Renal pelvis (tissue), 4 donors: ENCODE measurements around the gene KCNMB2. TPM values are rescaled to one million over a fixed set of nuclear protein-coding genes. Genes with fewer than 3 reads are reported as not detected.

Experiments
- DNase-seq: peaks from one replicate; pipeline ENCODE4 v3.0.0-alpha.2; 2013
- polyA plus RNA-seq, 3 donors: library from polyadenylated mRNA; unstranded; fragments of 120-200 nt; gene quantifications; one replicate each; pipeline ENCODE4 v1.2.1, GENCODE V29; 2013; ENCODE audit not compliant: insufficient read length in 3 of 3

Gene KCNMB2
- polyA plus RNA-seq, 3 donors, result 22.3 to 24.1 (median 23.4) TPM

DNA sequence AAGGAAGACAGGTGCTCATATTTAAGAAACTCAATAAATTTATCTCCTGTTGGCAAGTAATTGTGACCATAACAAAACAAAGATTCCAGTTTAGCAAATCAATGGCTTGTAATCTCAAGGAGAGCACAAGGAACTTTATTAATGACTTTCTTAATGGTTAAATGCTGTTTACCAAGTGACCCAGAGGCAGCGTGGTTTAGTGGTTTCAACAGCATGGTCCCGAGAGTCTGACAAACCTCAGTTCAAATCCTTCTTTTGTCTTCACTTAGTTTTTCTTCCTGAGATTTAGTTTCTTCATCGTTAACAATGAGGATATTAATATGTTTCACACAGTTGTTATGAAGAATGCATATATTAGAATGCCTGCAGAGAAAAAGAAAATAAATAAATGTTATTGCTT lies 212.6 kb downstream of the KCNMB2 start:
- DNase-seq, result no peak

GRCh38 chr3:178749471-178749870 lies 213.2 kb downstream of the KCNMB2 start:
- DNase-seq, result no peak

DNA sequence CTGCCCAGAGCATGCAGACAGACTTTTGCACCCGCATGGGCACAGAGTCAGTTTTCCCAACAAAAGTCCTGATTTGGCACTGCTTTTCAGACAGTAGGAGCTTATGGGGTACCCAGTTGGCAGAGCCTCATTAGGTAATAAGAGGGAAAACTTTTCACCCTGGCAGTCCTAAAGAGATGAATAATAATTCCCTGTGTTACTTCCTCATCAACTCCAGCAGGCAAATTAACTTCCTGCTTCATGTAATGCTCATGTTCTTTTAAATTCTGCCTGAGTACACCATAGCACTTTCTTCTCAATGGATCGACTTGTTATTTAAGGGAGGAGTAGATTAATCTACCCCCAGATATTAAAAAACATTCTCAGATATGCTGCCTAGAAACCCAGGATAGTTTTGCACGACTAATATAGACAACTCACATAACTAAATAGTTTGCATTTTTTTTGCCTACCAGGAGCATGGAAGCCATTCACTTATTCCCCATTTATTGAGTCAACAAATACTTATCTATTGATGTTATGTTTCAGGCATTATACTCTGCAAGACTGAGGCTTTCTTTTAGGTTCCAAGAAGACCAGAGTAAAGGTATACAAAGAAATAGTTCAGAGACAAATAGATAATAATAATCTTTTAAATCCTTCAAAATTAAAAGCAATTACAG lies 214.5 kb downstream of the KCNMB2 start:
- DNase-seq, result no peak

DNA sequence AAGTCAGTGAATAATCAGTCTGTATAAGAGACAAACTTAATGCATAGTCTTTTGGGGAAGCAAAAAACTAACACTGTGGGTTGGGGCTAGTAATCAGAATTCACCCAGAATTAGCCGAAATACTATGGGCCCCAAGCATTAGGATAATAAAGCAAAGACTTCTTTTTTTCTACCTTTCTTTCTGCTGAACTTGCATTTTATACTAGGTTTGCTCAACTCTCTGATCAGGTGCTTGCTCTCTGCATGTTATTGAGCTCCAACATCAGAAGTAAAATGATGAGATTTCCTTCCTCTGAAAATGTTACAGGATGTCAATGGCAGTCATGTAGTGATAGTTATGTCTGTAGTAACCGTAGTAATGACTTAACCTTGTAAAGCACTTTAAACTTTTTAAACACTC lies 216.6 kb downstream of the KCNMB2 start:
- no peak for DNase-seq

- DNase-seq, result no peak
These were observed 218.7 kb downstream of the KCNMB2 start for GRCh38 chr3:178754852-178755510.

DNA sequence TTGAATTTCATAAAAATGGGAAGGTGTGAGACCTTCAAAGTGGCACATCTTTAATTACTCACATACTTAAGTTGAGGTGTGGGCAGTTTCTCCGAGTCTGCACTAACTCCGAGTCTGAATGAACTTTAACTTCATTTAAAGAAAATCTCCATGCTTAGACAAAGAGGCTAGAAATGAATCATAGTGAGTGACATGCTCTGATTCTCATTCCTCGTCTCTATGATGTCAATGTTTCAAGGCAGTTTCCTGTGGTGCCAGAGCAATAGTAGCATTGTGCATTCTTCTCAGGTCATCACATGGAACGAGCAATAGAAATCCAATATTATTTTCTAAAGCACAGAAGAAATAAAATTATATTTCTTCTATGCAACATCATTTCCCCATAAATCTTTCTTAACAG lies 224.8 kb downstream of the KCNMB2 start:
- no peak for DNase-seq

DNA sequence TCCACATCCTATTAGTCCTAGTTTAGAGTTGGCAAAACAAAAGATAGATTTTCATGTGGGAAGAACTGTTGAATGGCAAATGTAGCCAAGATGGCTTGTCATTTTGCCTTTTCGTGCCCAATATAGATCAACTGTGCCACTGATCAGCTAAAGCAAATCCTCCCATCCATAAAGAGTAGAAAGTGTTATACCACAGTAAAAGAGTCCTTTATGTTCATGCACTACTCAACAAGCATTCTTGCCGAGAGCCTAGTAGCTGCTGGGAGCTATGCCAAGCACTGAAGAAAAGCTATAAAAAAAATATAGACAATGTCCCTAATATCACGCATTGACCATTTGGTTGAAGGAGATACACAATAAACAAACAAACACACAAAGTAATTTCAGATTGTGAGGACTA lies 225.2 kb downstream of the KCNMB2 start:
- DNase-seq, result no peak

- no peak for DNase-seq
These were observed 226.1 kb downstream of the KCNMB2 start for GRCh38 chr3:178762385-178762784.

DNA sequence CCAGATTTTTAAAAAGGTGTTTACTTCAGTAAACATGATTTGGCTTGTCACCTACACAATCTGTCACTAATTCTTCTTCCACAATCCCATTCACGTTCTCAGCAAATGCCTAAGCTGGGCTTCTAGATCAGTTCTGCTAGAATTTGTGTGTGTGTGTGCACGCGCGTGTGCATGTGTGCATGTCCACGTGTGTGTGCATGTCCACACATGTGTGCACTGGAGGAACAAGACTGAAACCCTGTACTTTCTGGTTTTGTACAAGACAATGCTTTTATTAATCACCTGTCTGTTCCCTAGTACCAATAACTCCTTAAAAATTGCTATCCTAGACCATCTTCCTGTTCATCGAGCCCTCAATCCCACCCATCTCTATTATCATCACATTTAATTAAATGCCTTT lies 229.2 kb downstream of the KCNMB2 start:
- DNase-seq, result no peak

DNA sequence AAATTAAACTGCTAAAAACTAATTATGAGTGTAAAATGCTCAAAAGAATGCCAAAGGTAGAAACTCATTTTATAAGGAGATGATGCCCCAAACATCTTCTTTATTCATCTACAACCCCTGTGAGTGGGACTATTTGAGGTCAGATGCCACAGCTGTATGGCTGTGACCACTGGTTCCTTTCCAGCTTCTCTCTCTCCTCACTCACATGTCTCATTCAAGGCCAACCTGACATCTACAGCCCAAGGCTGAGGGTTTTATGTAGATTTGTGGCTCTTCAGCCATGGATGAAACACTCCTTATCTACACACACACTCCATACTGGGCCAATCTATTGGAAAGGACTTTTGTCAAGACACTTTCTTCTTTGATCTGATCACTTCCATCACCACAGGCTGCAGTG lies 231.3 kb downstream of the KCNMB2 start:
- DNase-seq, result no peak

- no peak for DNase-seq
These were observed 232.0 kb downstream of the KCNMB2 start for GRCh38 chr3:178768072-178768864.

DNA sequence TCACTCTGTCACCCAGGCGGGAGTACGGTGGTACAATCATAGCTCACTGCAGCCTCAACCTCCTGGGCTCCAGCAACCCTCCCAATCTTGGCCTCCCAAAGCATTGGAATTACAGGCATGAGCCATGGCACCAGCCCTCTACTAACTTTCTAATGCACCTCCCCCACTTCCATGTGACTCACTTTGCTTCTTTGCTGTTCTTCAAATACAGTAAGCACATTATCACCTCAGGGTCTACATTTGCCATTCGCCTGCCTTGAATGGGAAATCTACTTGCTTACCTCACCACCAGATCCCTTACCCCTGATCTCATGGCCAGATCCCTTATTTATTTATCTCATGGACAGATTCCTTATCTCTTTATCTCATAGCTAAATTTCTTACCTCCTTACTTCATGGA lies 235.3 kb downstream of the KCNMB2 start:
- DNase-seq, result no peak

DNA sequence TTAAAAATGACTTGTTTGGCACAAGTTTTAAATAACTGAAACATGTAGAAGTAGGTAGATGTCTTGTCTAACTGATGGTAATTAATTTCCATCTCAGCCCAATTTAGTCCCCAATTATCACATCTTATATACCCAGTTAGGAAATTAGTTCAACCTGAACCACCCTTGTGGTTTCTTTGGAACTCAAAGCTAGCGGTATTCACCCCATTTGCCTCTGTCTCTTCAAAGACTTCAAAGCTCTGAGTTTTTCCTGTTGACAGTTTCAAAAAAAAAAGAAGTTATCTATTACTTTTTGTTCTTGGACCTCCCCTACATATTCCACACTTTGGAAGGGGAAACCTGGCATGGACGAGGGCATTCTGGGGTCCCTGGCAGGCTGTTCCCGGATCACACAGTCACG lies 236.5 kb downstream of the KCNMB2 start:
- no peak for DNase-seq

DNA sequence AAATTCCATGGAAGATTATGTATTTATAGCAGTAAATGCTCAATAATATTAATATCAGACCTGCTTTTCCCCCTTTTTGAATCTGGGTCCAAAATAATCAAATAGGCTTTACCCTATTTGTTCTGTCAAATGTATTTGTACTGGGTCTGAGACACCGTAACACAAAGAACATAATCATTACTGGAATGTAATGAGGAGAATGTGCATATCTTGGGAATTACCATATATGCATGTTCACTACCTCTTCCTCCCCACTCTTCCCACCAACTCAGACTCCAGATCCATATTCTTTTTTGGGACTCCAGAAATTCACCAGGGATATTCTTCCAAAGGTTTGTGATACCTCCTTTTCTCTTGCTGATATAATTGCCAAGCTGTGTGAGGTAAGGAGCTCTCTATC lies 237.1 kb downstream of the KCNMB2 start:
- DNase-seq, result no peak

- no peak for DNase-seq
These were observed 241.6 kb downstream of the KCNMB2 start for GRCh38 chr3:178777718-178778411.

GRCh38 chr3:178778589-178778988 lies 242.4 kb downstream of the KCNMB2 start:
- no peak for DNase-seq

DNA sequence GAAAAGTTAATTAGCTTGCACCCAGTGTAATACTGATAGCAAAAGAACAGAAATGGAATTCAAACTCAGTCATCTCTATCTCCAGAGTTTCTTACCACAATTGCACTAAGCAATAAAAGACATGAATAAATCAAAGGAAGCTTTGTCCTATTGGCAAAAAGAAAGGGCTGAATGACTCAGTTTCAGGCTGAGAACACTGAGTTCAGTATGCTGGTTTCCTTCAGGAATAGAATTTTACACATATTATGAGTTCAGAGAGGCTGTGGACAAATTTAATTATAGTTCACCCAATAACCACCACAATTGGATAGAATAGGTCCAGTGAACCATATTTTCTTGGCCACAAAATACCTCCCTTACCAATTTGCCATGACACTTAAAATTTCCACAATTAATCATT lies 249.7 kb downstream of the KCNMB2 start:
- no peak for DNase-seq

DNA sequence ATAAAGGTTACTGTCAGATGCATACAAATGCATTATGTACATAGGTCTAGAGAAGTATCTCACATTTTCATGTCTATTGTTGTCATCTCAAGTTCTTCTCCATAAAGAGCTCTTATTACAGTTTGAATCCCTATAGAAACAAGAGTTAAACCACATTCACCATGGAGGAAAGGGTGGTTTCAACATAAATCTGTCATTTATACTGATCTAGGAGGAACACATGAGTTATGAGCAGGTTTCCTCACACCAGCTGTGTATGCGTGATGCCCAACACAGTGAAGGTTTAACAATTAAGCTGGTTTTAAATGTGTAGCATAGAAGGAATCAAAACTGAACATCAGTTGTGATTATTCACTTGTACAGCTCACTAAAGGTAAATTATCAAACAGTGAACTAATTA lies 251.7 kb downstream of the KCNMB2 start:
- no peak for DNase-seq

DNA sequence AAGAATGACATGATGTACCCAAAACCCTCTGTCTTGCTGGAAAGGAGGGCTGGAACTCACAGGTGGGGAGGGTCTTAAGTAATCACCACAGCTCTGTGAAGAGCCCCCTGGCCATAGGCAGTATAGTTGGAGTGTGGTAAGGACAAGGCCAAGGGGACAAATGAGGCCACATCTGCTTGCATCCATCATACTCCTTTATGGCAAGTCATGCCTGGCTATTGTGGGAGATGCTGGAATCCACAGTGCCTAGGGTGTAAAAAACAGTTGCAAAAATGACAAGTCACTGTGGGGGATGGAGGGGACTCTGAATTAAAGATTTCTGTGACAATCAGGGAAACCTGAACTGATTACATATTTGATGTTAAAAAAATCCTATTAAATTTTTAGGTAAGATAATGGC lies 258.5 kb downstream of the KCNMB2 start:
- no peak for DNase-seq

- no peak for DNase-seq
These were observed 259.1 kb downstream of the KCNMB2 start for GRCh38 chr3:178795349-178795748.

GRCh38 chr3:178802259-178802658 lies 266.0 kb downstream of the KCNMB2 start:
- no peak for DNase-seq

DNA sequence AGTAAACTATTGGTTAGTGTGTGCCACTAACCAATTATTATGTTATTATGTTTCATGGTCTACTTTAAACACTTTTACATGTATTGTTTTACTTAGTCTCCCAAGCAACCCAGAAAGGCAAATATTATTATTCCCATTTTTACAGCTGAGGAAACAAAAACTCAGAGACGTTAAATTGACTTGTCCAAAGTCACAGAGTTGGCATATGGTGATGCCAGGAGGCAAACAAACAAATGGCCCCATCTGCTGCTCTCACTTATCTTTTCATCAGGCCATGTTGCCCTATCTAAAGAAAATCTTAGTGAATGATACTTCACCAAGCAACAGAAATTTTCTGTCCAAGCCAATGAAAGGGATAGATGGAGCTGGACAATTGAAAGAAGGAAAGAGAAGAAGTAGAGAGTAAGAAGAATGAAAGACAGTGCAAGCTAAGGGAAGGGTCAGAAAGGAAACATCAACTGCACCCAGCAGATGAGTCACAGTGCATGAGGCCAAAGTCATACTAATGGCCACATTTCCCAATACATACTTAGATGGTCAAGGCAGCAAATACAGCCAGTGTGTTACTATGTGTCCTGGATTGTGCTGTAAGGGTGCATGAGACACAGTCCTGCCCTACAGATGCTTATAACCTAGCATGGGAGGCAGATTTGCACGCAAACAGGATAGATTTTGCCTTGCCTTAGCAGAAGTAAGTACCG lies 266.9 kb downstream of the KCNMB2 start:
- no peak for DNase-seq
